ENCODE measurements around the gene PSPC1.
"Not testable (repeated sequence)": the region's sequence is repeated elsewhere in the genome, so short reads cannot be mapped to it uniquely, and the experiment has no call there.

PSPC1 gene

GRCh38 chr13:19782727-19783682 is at the start of gene PSPC1:
PSPC1 (minus strand) TSS chr13:19782945; CDS start chr13:19782757, 188 bp downstream.
- H3K27ac ChIP-seq: peak within 1 kb of the TSS; percentile 78 to 99
- peak; percentile 96 for DNase-seq (ENCODE audit: low spot score)

GRCh38 chr13:19822673-19823072 is 39.9 kb upstream of the PSPC1 start:
- Histone ChIP-seq H3K4me3 (no peak overlapping the region), H3K27ac (no peak overlapping the region)
- TF ChIP-seq CTCF (IDR thresholded peaks at IDR 0.05): no peak
- no peak for DNase-seq (ENCODE audit: low spot score)

More at GRCh38 chr13:19782727-19783682, at the start of gene PSPC1:
- H3K4me3 ChIP-seq: peak within 1 kb of the TSS; percentile 100

- DNase-seq (ENCODE audit: low spot score): no peak
- no peak for TF ChIP-seq CTCF (IDR thresholded peaks at IDR 0.05)
- Histone ChIP-seq H3K27ac (no peak overlapping the region), H3K4me3 (no peak overlapping the region)
Measured at GRCh38 chr13:19818223-19818842, 35.6 kb upstream of the PSPC1 start.

GRCh38 chr13:19817510-19818158 is 34.9 kb upstream of the PSPC1 start:
- DNase-seq (ENCODE audit: low spot score): no peak
- H3K4me3 ChIP-seq: no peak overlapping the region
- no peak overlapping the region for H3K27ac ChIP-seq
- no peak for TF ChIP-seq CTCF (IDR thresholded peaks at IDR 0.05)

GRCh38 chr13:19817106-19817505 is 34.4 kb upstream of the PSPC1 start:
- no peak overlapping the region for H3K4me3 ChIP-seq
- TF ChIP-seq CTCF (IDR thresholded peaks at IDR 0.05): no peak
- no peak for DNase-seq (ENCODE audit: low spot score)
- no peak overlapping the region for H3K27ac ChIP-seq

GRCh38 chr13:19815842-19816241 is 33.1 kb upstream of the PSPC1 start:
- H3K27ac ChIP-seq; DNase-seq (ENCODE audit: low spot score): not testable (repeated sequence)

GRCh38 chr13:19810996-19811881 is 28.5 kb upstream of the PSPC1 start:
- Histone ChIP-seq H3K27ac (no peak overlapping the region), H3K4me3 (no peak overlapping the region)
- no peak for DNase-seq (ENCODE audit: low spot score)
- no peak for TF ChIP-seq CTCF (IDR thresholded peaks at IDR 0.05)

More at GRCh38 chr13:19815842-19816241, 33.1 kb upstream of the PSPC1 start:
- H3K4me3 ChIP-seq: not testable (repeated sequence)

Data from coronary artery (tissue), 2 donors.